ENCODE data around the gene PSG2.
"Not testable (repeated sequence)": the region's sequence is repeated elsewhere in the genome, so short reads cannot be mapped to it uniquely, and the experiment has no call there.

PSG2 gene

DNA sequence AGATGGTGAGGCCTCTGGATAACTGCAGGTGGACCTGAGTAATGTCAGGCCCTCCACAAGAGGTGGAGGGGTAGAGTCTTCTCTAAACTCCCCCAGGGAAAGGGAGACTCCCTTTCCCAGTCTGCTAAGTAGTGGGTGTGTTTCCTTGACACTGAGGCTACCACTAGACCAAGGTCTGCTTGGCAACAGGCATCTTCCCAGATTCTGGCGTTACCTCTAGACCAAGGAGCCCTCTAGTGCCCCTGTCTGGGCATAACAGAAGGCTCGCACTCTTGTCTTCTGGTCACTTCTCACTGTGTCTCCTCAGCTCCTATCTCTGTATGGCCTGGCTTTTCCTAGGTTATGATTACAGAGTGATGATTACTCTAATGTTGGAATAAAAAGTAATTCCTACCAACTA lies 50.9 kb downstream of the PSG2 start:
- TF ChIP-seq, protein P1, sequence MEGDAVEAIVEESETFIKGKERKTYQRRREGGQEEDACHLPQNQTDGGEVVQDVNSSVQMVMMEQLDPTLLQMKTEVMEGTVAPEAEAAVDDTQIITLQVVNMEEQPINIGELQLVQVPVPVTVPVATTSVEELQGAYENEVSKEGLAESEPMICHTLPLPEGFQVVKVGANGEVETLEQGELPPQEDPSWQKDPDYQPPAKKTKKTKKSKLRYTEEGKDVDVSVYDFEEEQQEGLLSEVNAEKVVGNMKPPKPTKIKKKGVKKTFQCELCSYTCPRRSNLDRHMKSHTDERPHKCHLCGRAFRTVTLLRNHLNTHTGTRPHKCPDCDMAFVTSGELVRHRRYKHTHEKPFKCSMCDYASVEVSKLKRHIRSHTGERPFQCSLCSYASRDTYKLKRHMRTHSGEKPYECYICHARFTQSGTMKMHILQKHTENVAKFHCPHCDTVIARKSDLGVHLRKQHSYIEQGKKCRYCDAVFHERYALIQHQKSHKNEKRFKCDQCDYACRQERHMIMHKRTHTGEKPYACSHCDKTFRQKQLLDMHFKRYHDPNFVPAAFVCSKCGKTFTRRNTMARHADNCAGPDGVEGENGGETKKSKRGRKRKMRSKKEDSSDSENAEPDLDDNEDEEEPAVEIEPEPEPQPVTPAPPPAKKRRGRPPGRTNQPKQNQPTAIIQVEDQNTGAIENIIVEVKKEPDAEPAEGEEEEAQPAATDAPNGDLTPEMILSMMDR (IDR thresholded peaks at IDR 0.05; ENCODE audit: insufficient read depth, low read length, poor library complexity, severe bottlenecking) = peak; percentile 28
- not testable (repeated sequence) for H3K4me3 ChIP-seq (replicated peaks; ENCODE audit: low read depth, low read length); DNase-seq (ENCODE audit: extremely low read depth, insufficient read length); H3K36me3 ChIP-seq (ENCODE audit: control insufficient read depth, insufficient read depth, low read length); H3K27me3 ChIP-seq (replicated peaks; ENCODE audit: control insufficient read depth, insufficient read depth, low read length)

DNA sequence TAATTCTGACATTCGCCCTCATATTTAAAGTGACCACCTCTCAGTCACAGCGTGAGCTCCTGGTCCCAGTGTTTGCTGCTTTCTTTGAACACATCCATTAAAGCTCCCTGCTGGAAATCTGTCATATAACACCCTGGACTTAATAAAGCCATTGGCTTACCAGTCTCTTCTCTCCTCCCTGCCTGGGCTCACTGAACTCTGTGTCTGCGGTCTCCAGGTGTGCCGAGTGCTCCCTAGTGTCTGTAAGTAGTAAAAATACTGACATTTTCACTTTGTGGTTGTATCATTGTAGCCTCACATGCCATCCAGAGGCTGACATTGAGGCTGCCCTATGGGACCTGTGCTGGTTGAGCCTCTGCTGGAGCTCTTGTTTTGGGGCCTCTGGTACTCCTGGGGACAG lies 53.6 kb downstream of the PSG2 start:
- H3K36me3 ChIP-seq (ENCODE audit: control insufficient read depth, insufficient read depth, low read length) = no peaks in the 10 kb centered on the region
- no peak overlapping the region for H3K4me3 ChIP-seq (replicated peaks; ENCODE audit: low read depth, low read length)
- TF ChIP-seq, protein P1 (IDR thresholded peaks at IDR 0.05; ENCODE audit: insufficient read depth, low read length, poor library complexity, severe bottlenecking) = no peak
- no peak for DNase-seq (ENCODE audit: extremely low read depth, insufficient read length)
- H3K27me3 ChIP-seq (replicated peaks; ENCODE audit: control insufficient read depth, insufficient read depth, low read length) = no peaks in the 10 kb centered on the region

DNA sequence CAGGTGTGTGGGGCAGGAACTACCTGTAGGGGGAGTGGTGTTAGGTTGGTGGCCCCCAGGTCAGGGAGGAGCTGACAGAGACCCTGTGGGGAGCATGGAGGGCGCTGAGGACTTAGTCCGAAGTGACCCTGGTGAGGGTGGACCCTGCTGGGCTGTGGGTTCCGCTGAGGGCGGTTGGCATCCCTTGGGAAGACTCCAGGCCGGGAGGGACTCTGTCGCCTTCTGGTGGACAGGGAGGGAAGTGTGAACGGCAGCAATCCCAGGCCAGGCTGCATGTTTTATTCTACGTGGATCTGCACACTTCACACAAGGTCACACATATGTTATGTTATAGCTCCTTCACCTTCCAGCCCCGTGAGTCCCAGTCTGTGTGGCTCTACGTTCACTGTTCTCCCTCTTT lies 54.5 kb downstream of the PSG2 start:
- DNase-seq (ENCODE audit: extremely low read depth, insufficient read length); H3K27me3 ChIP-seq (replicated peaks; ENCODE audit: control insufficient read depth, insufficient read depth, low read length); H3K36me3 ChIP-seq (ENCODE audit: control insufficient read depth, insufficient read depth, low read length); H3K4me3 ChIP-seq (replicated peaks; ENCODE audit: low read depth, low read length): not testable (repeated sequence)
- TF ChIP-seq, protein P1 (IDR thresholded peaks at IDR 0.05; ENCODE audit: insufficient read depth, low read length, poor library complexity, severe bottlenecking) = peak; percentile 35

DNA sequence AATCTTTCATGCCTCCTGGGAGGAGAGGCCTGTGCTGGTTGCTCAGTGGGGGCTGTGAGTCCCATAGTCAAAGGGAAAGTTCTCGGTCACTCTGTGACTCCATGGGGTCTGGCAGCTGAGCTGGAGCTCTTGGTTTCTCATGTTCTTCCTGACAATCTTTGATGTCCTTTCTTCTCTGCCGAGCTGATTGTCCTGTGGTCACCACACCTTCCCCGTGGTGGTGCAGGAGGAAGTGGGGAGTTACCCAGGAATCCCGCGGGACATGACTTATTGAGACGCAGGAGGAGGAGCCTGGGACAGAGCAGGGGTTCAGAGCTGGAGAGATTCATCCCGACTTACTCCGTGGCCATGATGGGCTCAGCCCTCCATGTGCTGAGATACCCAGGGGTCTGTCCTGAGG lies 55.4 kb downstream of the PSG2 start:
- not testable (repeated sequence) for DNase-seq (ENCODE audit: extremely low read depth, insufficient read length); H3K36me3 ChIP-seq (ENCODE audit: control insufficient read depth, insufficient read depth, low read length)

DNA sequence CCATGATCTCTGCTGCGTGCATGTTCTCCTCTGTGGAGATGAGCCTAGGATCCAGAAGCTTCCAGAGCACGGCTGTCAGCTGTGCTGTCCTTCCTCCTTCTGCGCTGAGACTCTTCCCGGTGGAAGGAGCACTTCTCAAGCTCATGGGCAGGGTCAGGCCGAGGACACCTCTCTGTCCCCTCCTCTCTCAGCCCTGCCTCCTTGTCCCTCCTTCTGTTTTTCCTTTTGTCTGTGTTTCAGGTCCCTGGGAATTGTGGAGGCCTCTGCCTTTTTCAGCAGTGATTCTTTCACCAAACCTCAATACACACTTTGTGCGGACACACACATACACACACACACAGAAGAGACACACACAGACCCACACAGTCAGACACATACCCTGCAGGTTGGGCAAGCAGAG lies 56.1 kb downstream of the PSG2 start, which contains the start of gene PSG11:
PSG11 (minus strand) TSS at position 101 of the 400 bp plus-strand sequence; CDS start at position 4, 97 bp downstream.
- not testable (repeated sequence) for H3K4me3 ChIP-seq (replicated peaks; ENCODE audit: low read depth, low read length); H3K36me3 ChIP-seq (ENCODE audit: control insufficient read depth, insufficient read depth, low read length); DNase-seq (ENCODE audit: extremely low read depth, insufficient read length); H3K27me3 ChIP-seq (replicated peaks; ENCODE audit: control insufficient read depth, insufficient read depth, low read length)

More for the DNA sequence above, 55.4 kb downstream of the PSG2 start:
- not testable (repeated sequence) for H3K27me3 ChIP-seq (replicated peaks; ENCODE audit: control insufficient read depth, insufficient read depth, low read length); H3K4me3 ChIP-seq (replicated peaks; ENCODE audit: low read depth, low read length)

DNA sequence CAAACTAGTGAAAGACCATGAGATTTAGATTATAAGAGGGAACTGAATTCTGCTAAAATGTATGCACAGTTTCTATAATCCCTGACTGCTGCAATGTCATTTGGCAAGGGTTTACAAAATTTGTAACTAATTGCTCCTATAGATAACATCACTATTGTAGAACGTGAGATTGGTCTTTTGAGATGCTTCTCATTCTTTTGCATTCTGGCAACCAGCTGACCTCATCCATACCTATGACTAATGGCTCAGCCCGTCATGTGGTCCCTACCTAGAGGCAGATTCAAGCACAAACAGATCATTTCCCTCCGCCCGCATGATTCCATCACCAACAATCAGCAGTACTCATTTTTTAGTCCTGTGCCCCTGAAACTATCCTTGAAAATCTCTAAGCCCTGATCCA lies 60.4 kb downstream of the PSG2 start:
- not testable (repeated sequence) for H3K36me3 ChIP-seq (ENCODE audit: control insufficient read depth, insufficient read depth, low read length); DNase-seq (ENCODE audit: extremely low read depth, insufficient read length); H3K27me3 ChIP-seq (replicated peaks; ENCODE audit: control insufficient read depth, insufficient read depth, low read length); H3K4me3 ChIP-seq (replicated peaks; ENCODE audit: low read depth, low read length)

DNA sequence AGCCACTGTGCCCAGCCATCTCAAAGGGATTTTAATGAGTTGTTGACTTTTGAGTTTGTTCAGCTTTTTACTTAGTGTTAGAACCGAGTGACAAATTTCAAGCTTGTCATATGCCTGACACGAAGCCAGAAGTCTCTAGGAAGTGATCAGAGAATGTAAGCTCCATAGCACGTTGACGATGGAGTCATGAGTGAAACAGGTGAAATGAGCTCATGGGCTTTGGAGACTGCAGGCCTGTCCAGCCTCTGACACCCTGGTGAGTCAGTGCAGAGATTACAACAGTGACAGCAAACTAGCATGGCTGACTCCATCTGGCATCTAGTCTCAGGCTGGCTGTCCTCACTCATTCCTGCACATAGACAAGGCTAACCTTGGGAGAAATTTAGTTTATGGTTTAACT lies 60.9 kb downstream of the PSG2 start:
- not testable (repeated sequence) for DNase-seq (ENCODE audit: extremely low read depth, insufficient read length); H3K4me3 ChIP-seq (replicated peaks; ENCODE audit: low read depth, low read length); H3K27me3 ChIP-seq (replicated peaks; ENCODE audit: control insufficient read depth, insufficient read depth, low read length); H3K36me3 ChIP-seq (ENCODE audit: control insufficient read depth, insufficient read depth, low read length)

DNA sequence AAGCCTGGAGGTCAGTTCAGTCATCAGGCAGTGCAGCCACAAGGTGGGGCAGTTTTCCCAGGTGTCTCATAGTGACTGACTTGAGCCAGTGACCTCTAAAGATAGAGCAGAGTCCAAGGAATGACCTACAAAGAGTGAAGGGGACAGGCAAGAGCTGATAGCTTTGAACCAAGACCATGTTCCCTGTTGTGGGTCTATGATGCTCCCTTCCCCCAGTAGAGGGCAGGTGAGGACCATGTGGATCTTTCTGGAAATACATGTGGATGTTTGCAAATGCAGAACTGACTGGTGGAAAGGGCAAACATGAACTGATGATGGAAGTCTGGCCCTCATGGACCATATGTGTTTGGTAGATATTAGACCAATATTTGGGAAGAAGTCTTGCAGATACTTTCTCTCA lies 62.9 kb downstream of the PSG2 start:
- not testable (repeated sequence) for H3K4me3 ChIP-seq (replicated peaks; ENCODE audit: low read depth, low read length); H3K27me3 ChIP-seq (replicated peaks; ENCODE audit: control insufficient read depth, insufficient read depth, low read length); H3K36me3 ChIP-seq (ENCODE audit: control insufficient read depth, insufficient read depth, low read length); DNase-seq (ENCODE audit: extremely low read depth, insufficient read length)
- TF ChIP-seq, protein P1 (IDR thresholded peaks at IDR 0.05; ENCODE audit: insufficient read depth, low read length, poor library complexity, severe bottlenecking) = peak; percentile 12

Data from GM06990 (cell line).